ENCODE measurements around the gene CRACR2B. TPM values are rescaled to one million over a fixed set of nuclear protein-coding genes. Genes with fewer than 3 reads are reported as not detected.

Gene CRACR2B
- total and polyA plus RNA-seq, 2 of the 8 experiments (the other 6 are each of a cell fraction or from before 2014, with no cell fraction given): 18.2 to 26.4 TPM

DNA sequence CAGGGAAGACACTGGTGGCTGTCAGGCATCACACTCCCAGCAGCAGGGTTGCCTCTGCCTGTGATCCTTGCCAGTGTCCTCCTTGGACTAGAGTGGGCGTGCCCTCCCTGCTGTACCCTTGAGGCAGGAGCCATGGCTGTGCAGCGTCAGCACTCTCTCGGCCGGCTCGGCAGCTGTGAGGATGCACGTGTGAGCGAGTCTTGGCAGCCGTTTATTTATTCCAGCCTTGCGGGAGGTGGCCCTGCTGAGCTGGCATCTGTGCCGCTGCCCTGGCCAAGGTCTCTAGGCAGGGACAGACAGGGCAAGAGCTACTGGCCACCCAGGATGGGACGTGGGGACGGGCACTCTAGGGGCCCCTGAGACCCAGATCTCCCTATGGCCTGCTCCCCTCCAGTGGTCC, 48.8 kb downstream of the CRACR2B start:
- POLR2A ChIA-PET (ENCODE audit: partially characterized antibody): interaction anchor here (1.2 to 2.8 kb wide), 6 partner anchors 9 to 33 kb away, joined by 4 to 10 read pairs (median 6); partner anchors contain the start of gene TSPAN4
- Histone ChIP-seq H3K27ac (ENCODE audit: low read depth, low read length) (no peak overlapping the region; the same call in 1 of the 2 replicates), H3K79me1 (ENCODE audit: low read depth, low read length) (no peaks in the 10 kb centered on the region), H2BK5ac (ENCODE audit: low read depth, low read length) (no peak overlapping the region), H2AK5ac (ENCODE audit: low read depth, low read length) (no peak overlapping the region), H4K5ac (ENCODE audit: insufficient read length, low read depth, low read length) (no peak overlapping the region), H3K9me3 (ENCODE audit: insufficient read depth in 2 of 2, low read depth in 1 of 2, low read length in 1 of 2) (no peaks in the 10 kb centered on the region), H3K4me2 (ENCODE audit: insufficient read depth in 1 of 2, low read depth in 2 of 2, low read length in 2 of 2) (no peak overlapping the region), H4K8ac (ENCODE audit: extremely low read depth, insufficient read depth, low read length) (no peak overlapping the region), H4K91ac (replicated peaks; ENCODE audit: insufficient read length, low read length) (no peak overlapping the region), H3K18ac (ENCODE audit: extremely low read depth, low read length) (no peak overlapping the region), H3K27me3 (replicated peaks in 1 of 4; ENCODE audit: control insufficient read depth in 3 of 4, extremely low read depth in 1 of 4, insufficient read depth in 3 of 4, low read length in 3 of 4) (no peaks in the 10 kb centered on the region), H3K56ac (replicated peaks; ENCODE audit: insufficient read length, low read depth, low read length) (no peak overlapping the region), H4K20me1 (replicated peaks in 1 of 2; ENCODE audit: control insufficient read depth in 1 of 2, insufficient read depth in 2 of 2, low read length in 2 of 2) (peaks cover 8 to 23% of the 10 kb centered on the region in 2 experiments), H2BK12ac (ENCODE audit: low read depth, low read length) (no peak overlapping the region), H2BK20ac (ENCODE audit: low read length) (no peak overlapping the region), H3K23me2 (ENCODE audit: low read depth, low read length) (no peaks in the 10 kb centered on the region), H3K4me3 (ENCODE audit: extremely low read depth in 1 of 4, insufficient read depth in 2 of 4, low read depth in 3 of 4, low read length in 4 of 4) (no peak overlapping the region), H3K9ac (replicated peaks in 1 of 4; ENCODE audit: extremely low read depth in 1 of 4, low read depth in 3 of 4, low read length in 3 of 4) (no peak overlapping the region), H2BK120ac (replicated peaks; ENCODE audit: low read depth, low read length) (no peak overlapping the region), H3K4ac (replicated peaks; ENCODE audit: insufficient read length, low read depth, low read length) (no peak overlapping the region), H3K4me1 (replicated peaks in 1 of 4; ENCODE audit: control insufficient read depth in 3 of 4, insufficient read depth in 4 of 4, low read length in 3 of 4) (no peaks in the 10 kb centered on the region; a peak in 2 of 7 replicates), H3K23ac (ENCODE audit: insufficient read length) (no peak overlapping the region), H3K14ac (ENCODE audit: insufficient read length) (no peak overlapping the region), H3K79me2 (ENCODE audit: control insufficient read depth in 1 of 2, insufficient read depth in 2 of 2, low read length in 2 of 2) (no peaks in the 10 kb centered on the region), H3K36me3 (ENCODE audit: control insufficient read depth in 2 of 4, insufficient read depth in 4 of 4, low read length in 3 of 4) (peaks cover 0 to 12% (median 0%) of the 10 kb centered on the region in 4 experiments; a peak in 4 of 8 replicates), H2BK15ac (ENCODE audit: low read length) (no peak overlapping the region), H2AFZ (ENCODE audit: low read length) (no peak overlapping the region)
- CTCF ChIA-PET (ENCODE audit: partially characterized antibody): interaction anchor here (1.0 to 2.8 kb wide), 6 partner anchors 9 to 57 kb away, joined by 3 to 11 read pairs (median 6); no protein-coding TSS in a partner anchor
- FAIRE-seq (no peak), DNase-seq (ENCODE audit: low read depth in 1 of 2, low spot score in 2 of 2) (no peak)
- 92% methylated on average over 11 of the region's 12 CpGs; no CpG with 5 or more reads in 1 of the 2 experiments for WGBS, 2 experiments (ENCODE audit: extremely low coverage in 1 of 2, insufficient coverage in 1 of 2, insufficient read length in 1 of 2, insufficient replicate concordance in 2 of 2, low coverage in 1 of 2, low lambda C conversion rate in 2 of 2, missing lambda C conversion rate in 1 of 2)
- no peak for TF ChIP-seq EZH2 (IDR thresholded peaks at IDR 0.05; ENCODE audit: low read depth, low read length, severe bottlenecking)
- TF ChIP-seq SAP30 (IDR thresholded peaks at IDR 0.05; ENCODE audit: insufficient read depth, insufficient replicate concordance, low read length): no peak
- no peak for TF ChIP-seq ASH2L (IDR thresholded peaks at IDR 0.05; ENCODE audit: low read length)
- TF ChIP-seq CREB1 (IDR thresholded peaks at IDR 0.05): no peak
- no peak for TF ChIP-seq MAX (IDR thresholded peaks at IDR 0.05)
- no peak for TF ChIP-seq NRF1 (IDR thresholded peaks at IDR 0.05; ENCODE audit: low read depth, low read length)
- no peak for TF ChIP-seq SP4 (IDR thresholded peaks at IDR 0.05; ENCODE audit: low read length)
- TF ChIP-seq SP2 (IDR thresholded peaks at IDR 0.05; ENCODE audit: low read length): no peak
- TF ChIP-seq BACH1 (IDR thresholded peaks at IDR 0.05; ENCODE audit: low read length): no peak
- TF ChIP-seq POLR2AphosphoS5 (IDR thresholded peaks at IDR 0.05; ENCODE audit: low read depth, low read length): no peak
- no peak for TF ChIP-seq SRF (IDR thresholded peaks at IDR 0.05; ENCODE audit: low read depth, low read length)
- no peak for TF ChIP-seq CBX5 (IDR thresholded peaks at IDR 0.05; ENCODE audit: low read depth, low read length)
- TF ChIP-seq RFX5 (IDR thresholded peaks at IDR 0.05; ENCODE audit: borderline replicate concordance, low read depth, low read length): no peak
- TF ChIP-seq TBP (IDR thresholded peaks at IDR 0.05; ENCODE audit: low read depth, low read length): no peak
- TF ChIP-seq MAFK (IDR thresholded peaks at IDR 0.05; ENCODE audit: low read depth, low read length): no peak
- TF ChIP-seq CBX8 (IDR thresholded peaks at IDR 0.05; ENCODE audit: borderline replicate concordance, low read depth, low read length): no peak

Data from H1 (cell line).